ENCODE results near the gene CEP41.

The CEP41 gene

GRCh38 chr7:130417213-130417612 lies 23.6 kb downstream of the CEP41 start:
- DNase-seq = no peak

DNA sequence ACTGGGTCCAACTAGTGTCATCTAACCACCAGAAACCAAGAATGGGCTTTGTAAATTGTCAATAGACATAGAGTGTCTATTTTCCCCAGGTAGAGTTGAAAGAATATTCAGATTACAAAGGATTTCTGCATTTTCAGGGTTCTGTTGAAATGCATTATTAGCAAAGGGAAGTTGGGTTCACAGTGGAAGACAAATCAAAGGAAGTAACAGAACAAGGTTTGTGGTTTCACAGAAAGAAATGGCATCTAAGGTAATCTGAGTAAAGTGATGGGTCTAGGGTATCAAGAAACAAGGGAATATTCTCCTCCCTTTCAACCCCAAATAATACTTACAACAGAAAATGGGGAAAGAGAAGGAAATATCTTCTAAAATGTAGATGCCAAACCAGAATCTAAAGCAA lies 25.8 kb downstream of the CEP41 start:
- DNase-seq = no peak

DNA sequence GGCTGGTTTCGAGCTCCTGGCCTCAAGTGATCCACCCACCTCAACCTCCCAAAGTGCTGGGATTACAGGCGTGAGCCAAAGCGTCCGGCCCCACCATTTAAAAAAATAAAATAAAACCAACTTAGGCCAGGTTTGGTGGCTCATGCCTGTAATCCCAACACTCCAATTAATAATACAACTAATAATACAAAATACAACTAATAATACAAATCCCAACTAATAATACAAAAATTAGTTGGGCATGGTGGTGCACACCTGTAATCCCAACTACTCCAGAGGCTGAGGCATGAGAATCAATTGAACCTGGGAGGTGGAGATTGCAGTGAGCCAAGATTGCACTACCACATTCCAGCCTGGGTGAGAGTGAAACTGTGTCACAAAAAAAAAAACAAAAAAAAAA lies 27.6 kb downstream of the CEP41 start:
- no peak for DNase-seq

DNA sequence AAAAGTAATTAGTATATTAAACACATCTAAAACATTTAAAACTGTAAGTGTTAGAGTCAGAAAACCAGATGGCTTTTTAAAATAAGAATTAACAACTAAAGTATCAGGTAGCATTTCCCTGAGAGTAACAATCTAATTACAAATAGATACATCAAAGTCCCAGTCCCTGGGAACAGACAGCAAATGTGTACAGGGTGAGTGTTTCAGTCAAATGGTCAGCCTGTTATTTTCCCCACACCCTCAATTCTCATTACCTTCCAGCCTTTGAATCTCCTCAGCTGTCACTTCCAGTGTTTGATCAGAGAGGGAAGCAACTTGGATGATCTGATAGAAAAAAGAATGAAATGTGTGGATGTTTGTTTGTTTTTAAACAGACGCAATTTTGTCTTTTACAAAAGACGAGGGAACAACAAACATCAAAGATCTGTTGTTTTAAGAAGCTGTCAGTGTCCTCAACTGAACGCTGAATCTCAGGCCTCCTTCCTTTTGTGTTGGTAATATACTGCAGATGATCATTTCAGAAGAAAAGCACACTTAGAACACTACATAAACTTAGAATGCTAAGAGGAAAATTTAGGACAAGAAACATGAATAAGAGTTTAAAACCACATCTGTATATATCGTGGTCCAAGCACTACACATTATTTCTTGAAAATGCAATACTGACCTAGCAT lies 29.8 kb downstream of the CEP41 start:
- DNase-seq = no peak

DNA sequence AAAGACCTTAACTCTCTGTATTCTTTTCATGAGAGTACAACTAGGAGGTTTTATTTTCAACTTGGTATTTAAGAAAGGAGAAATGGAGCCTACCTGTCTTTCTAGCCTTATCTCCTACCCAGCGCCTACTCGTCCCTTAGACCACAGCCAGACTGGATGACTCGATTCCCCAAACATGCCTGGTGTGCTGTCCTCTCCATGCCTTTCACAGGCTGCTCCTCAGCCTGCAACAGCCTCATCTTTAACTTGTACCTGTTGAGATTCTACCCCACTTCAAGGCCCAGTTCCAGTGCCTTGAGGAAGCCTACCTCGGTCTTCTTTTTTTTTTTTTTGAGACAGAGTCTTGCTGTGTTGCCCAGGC lies 31.1 kb downstream of the CEP41 start:
- DNase-seq = no peak

DNA sequence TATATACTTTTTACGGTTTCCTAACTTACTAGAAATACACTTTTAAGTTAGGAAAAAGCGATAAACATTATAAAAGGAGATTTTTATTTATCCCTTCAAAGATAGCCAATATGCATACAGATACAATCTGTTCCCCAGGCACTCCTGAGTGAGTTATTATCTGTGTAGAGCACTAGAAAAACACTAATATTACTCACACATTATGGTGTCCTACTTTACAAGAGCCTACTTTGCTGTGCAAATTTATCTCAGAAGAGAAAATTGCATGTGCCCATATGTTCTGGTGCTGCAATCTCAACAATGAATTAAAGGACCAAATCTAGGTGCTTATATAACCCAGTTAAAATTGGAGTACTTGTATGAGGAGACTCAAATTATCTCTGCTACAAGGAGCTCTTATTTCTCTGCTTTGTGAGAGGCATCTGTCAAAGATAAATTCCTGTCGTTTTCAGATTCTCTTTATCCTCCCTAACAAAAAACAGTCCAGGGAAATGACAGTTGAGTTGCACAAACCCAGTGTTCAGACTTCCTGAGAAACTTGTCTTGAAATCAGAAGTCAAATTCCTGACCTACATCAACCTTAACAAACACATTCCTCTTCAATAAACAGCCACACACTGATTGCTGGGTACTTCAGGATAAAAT lies 31.6 kb downstream of the CEP41 start:
- peak; percentile 42 for DNase-seq

DNA sequence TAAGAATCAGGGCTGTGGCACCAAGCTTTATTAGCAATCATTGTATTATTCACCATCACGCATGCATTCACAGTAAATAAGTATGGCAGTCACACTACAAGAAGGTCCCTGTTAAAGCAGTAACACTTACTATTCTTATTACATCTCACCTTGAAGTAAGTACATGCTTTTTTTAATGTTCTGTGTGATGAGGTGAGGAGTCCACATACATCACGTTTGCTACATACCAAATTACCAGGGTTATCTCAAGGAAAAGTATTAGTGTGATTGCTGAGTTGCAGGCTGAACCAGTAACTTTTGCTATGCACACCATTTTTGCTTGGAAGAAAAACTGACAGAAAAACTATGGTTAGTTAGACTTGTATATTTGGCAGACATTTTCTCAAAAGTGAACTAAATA lies 35.8 kb downstream of the CEP41 start:
- DNase-seq = no peak

- no peak for DNase-seq
Measured at GRCh38 chr7:130401578-130401977, 39.2 kb downstream of the CEP41 start.

GRCh38 chr7:130401101-130401500 lies 39.7 kb downstream of the CEP41 start:
- DNase-seq = no peak

- DNase-seq = peak; percentile 92
Measured at GRCh38 chr7:130400120-130400572, 40.7 kb downstream of the CEP41 start.

- DNase-seq = no peak
Measured at GRCh38 chr7:130398526-130399090, 42.2 kb downstream of the CEP41 start.

DNA sequence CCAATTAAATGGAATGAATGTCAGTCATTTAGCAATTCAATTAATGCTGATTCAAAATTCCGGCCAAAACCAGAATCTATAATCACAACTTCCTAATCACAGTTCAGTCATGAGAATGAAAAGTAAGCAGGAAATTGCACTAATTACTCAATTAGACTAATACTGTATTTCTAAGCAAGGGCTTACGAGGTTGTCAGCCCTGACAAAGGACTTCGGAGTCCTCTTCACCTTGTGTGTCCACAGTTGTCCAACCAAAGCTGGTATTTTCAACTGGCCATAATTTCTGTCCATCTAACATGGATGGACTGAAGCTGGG lies 43.1 kb downstream of the CEP41 start:
- no peak for DNase-seq

DNA sequence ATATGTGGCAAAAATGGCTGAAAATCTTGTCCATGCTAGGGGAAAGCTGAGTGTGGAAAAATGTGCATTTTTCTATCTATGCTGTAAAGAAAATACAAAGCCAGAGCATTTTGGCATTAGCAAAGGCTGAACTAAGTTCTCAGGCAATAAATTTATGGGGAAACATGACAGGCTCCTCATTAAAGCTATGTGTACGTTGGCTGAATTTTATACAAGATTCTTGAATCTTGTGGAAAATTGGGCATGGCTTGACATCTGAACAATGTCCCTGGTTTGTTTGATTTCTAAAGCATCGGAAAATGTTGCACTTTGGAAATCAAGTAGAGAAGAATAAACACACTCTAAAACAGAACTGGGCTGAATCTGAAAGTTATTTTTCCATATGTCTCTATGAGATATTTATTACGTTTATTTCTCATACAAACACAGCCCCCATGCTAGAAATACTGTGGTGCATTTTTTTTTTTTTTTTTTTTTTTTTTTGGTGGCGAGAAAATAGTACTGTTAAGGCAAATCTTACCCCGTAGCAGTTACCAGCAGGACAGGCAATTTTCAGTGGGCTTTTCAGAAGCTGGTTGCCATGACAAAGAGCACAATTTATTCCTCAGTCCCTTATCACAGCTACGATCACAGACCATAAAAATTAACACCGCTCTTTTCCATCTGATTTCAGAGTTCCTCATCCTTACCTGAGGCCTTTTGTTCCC lies 43.6 kb downstream of the CEP41 start:
- peak; percentile 63 for DNase-seq

DNA sequence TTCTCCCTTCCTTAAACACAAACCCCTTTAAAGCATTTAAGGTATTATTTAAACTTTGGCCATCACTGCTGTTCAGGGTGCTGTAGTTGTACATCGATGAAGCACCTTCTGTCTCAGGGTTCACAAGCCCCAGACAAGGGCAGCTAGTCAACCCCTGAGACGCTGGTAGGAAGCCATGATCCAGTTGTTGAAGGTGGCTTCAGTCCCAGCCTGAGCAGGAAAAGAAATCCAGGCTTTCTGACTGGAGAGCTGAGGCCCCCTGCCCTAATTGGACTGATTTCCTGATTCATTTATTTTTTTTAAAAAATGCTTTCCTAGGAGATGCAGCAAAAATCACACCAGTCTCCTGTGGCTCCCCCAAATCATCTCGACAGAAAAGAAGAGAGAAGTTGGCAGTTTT lies 44.7 kb downstream of the CEP41 start:
- no peak for DNase-seq

GRCh38 chr7:130395421-130395820 lies 45.4 kb downstream of the CEP41 start:
- no peak for DNase-seq

GRCh38 chr7:130394421-130395195 lies 46.2 kb downstream of the CEP41 start:
- DNase-seq = no peak

- no peak for DNase-seq
Measured at GRCh38 chr7:130393841-130394411, 46.9 kb downstream of the CEP41 start.

GRCh38 chr7:130393101-130393561 lies 47.7 kb downstream of the CEP41 start:
- DNase-seq = peak; percentile 76

- DNase-seq = no peak
Measured at GRCh38 chr7:130390486-130390885, 50.3 kb downstream of the CEP41 start.

DNA sequence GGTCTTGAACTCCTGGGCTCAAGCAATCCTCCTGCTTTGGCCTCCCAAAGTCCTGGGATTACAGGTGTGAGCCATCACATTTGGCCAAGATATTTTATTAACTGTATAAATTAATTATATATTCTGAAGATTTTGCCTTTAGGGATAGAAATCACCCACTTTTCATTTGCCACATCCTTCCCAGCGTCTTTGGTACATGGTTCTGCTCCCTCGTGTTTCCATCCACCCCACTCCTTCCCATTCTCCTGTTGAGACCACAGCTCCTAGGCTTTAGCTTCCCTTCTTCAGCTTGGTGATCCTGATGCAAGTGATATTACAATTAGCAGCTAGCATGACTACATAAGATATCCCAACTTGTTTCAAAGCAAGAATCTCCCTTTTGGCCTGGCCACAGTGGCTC lies 52.1 kb downstream of the CEP41 start:
- DNase-seq = no peak

DNA sequence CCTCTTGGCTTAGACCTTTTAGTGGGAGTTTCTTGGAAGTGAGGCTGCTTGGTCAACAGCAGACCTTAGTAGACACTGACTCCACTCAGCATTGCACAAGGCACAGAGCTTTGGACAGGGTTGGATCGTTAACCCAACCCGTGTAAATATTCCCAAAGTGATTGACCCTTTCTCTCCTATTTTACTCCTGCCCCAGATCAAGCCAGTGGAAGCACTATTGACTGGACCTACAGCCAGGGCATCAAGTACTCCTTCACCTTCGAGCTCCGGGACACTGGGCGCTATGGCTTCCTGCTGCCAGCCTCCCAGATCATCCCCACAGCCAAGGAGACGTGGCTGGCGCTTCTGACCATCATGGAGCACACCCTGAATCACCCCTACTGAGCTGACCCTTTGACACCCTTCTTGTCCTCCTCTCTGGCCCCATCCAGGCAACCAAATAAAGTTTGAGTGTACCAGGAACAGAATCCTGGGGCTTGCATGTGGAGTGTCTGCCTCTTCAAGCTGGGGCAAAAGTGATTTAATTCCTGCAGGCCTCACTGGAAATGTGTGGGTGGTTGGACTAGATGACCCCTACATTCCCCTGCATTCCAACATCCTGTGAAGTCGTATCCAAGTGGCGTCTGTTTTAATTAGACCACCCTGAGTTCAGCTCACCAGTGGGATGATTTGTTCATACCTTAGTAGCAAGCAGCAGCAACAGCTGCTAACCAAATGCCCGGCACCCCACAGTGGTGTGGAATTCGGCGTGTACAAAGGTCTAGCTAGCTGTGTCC lies 53.0 kb downstream of the CEP41 start:
- DNase-seq = peak; percentile 93

GRCh38 chr7:130387306-130387627 lies 53.5 kb downstream of the CEP41 start:
- DNase-seq = no peak

All from fibroblast of skin of right quadriceps (primary cell).